K562 (cell line): Measurements from ENCODE around the gene PEAR1. TPM values are rescaled to one million over a fixed set of nuclear protein-coding genes. Genes with fewer than 3 reads are reported as not detected.

Source experiments
- ASH1L ChIP-seq: fragments of 450-650 bp; IDR thresholded peaks from 2 replicates; pipeline ENCODE4 v1.6.1; 2018; ENCODE audit warnings: borderline replicate concordance, mild to moderate bottlenecking, low read depth; ENCODE audit not compliant: partially characterized antibody
- BRD9 ChIP-seq: fragments of 450-650 bp; IDR thresholded peaks from 2 replicates; pipeline ENCODE4 v1.6.1; 2018; ENCODE audit warnings: low read depth; ENCODE audit not compliant: partially characterized antibody
- ESRRA ChIP-seq: fragments of 450-650 bp; IDR thresholded peaks from 2 replicates; pipeline ENCODE4 v1.6.1; 2014; ENCODE audit warnings: low read depth, mild to moderate bottlenecking, moderate library complexity, borderline replicate concordance
- ETV6 ChIP-seq, 3 experiments: fragments of 150-350 bp in 1 of 3; sonication (generic) in 1 of 3; formaldehyde crosslinking in 1 of 3; IDR thresholded peaks; 2 replicates each; pipeline versions ENCODE4 v1.6.1 to v1.8.0; 2014 to 2022; ENCODE audit warnings: borderline replicate concordance in 2 of 3, low read depth in 2 of 3, antibody characterized with exemption in 1 of 3, low read length in 1 of 3, mild to moderate bottlenecking in 1 of 3, missing genetic modification reagents in 1 of 3
- FIP1L1 ChIP-seq: fragments of 200-400 bp; formaldehyde crosslinking; IDR thresholded peaks from 2 replicates; pipeline ENCODE4 v1.6.1; 2018; ENCODE audit warnings: mild to moderate bottlenecking, low read depth, low read length; ENCODE audit not compliant: poor library complexity, severe bottlenecking
- HIVEP1 ChIP-seq: fragments of 250-450 bp; sonication (Bioruptor Pico); IDR thresholded peaks from 2 replicates; pipeline ENCODE4 v1.4.0; 2020; ENCODE audit warnings: mild to moderate bottlenecking
- HMGN3 ChIP-seq: IDR thresholded peaks from 2 replicates; pipeline ENCODE4 v1.6.1; 2011; ENCODE audit warnings: borderline replicate concordance, low read depth, mild to moderate bottlenecking, mixed read lengths, low read length; ENCODE audit not compliant: insufficient read length; ENCODE audit errors: extremely low read depth
- HNRNPUL1 ChIP-seq: fragments of 200-400 bp; formaldehyde crosslinking; IDR thresholded peaks from 2 replicates; pipeline ENCODE4 v1.6.1; 2017; ENCODE audit warnings: low read length
- JUNB ChIP-seq: fragments of 450-650 bp; formaldehyde crosslinking; conservative IDR thresholded peaks from 2 replicates; pipeline ENCODE4 v1.4.0; 2020; ENCODE audit warnings: mild to moderate bottlenecking
- MECOM ChIP-seq: fragments of 250-450 bp; sonication (Bioruptor Pico); IDR thresholded peaks from 2 replicates; pipeline ENCODE4 v1.8.0; 2022; ENCODE audit warnings: inconsistent platforms
- PCBP2 ChIP-seq: fragments of 200-400 bp; formaldehyde crosslinking; IDR thresholded peaks from 2 replicates; pipeline ENCODE4 v1.6.1; 2018; ENCODE audit warnings: low read length, low read depth, mild to moderate bottlenecking, moderate library complexity; ENCODE audit not compliant: poor library complexity, severe bottlenecking
- SAFB2 ChIP-seq: fragments of 200-400 bp; formaldehyde crosslinking; IDR thresholded peaks from 2 replicates; pipeline ENCODE4 v1.6.1; 2018; ENCODE audit warnings: borderline replicate concordance, low read length, low read depth, moderate library complexity; ENCODE audit not compliant: severe bottlenecking
- SMC3 ChIP-seq: conservative IDR thresholded peaks from 2 replicates; pipeline ENCODE4 v1.6.1; 2011; ENCODE audit warnings: low read depth, low read length, improper control_type of control experiment; ENCODE audit not compliant: insufficient read depth
- SOX6 ChIP-seq: fragments of 450-650 bp; IDR thresholded peaks from 2 replicates; pipeline ENCODE4 v1.6.1; 2014; ENCODE audit warnings: mild to moderate bottlenecking
- TAF1 ChIP-seq: IDR thresholded peaks from 2 replicates; pipeline ENCODE4 v1.6.1; 2011; ENCODE audit warnings: mild to moderate bottlenecking, low read length, moderate library complexity; ENCODE audit not compliant: insufficient read depth, control insufficient read depth, severe bottlenecking; ENCODE audit errors: extremely low read depth
- TCFL5 ChIP-seq: fragments of 250-450 bp; sonication (Bioruptor Pico); conservative IDR thresholded peaks from 2 replicates; pipeline ENCODE4 v1.6.1; 2021; ENCODE audit warnings: mild to moderate bottlenecking, moderate library complexity, matching md5 sums
- ZNF143 ChIP-seq: sonication (generic); formaldehyde crosslinking; IDR thresholded peaks from 2 replicates; pipeline ENCODE4 v1.9.0; 2022; ENCODE audit warnings: mild to moderate bottlenecking, missing genetic modification reagents
- ZNF232 ChIP-seq: sonication (generic); formaldehyde crosslinking; IDR thresholded peaks from 2 replicates; pipeline ENCODE4 v1.8.0; 2022; ENCODE audit warnings: mild to moderate bottlenecking, missing genetic modification reagents
- ZNF584 ChIP-seq: fragments of 200-800 bp; sonication (Bioruptor generic); IDR thresholded peaks from 2 replicates; pipeline ENCODE4 v1.6.1; 2016; ENCODE audit warnings: low read depth, mild to moderate bottlenecking, missing genetic modification characterization, missing compliant biosample characterization
- polyA plus RNA-seq, 8 experiments: library from polyadenylated mRNA; depleted of rRNA in 4 of 8; stranded (reverse) in 5 of 8; unstranded in 3 of 8; fragments of >200 nt; fragmentation: Nextera tagmentation in 2 of 8; fragmentation: Illumina TruSeq in 1 of 8; extraction: Ambion mirVana in 2 of 8; extraction: Trizol in 1 of 8; gene quantifications; 2 replicates each; pipeline versions ENCODE4 v1.2.1 to v1.2.3, GENCODE V29; 2011 to 2014; ENCODE audit warnings: inconsistent platforms in 1 of 8, missing spikeins in 1 of 8
- total RNA-seq, 7 experiments: library from RNA; depleted of rRNA in 6 of 7; stranded (reverse); fragments of >200 nt in 6 of 7; fragmentation: Illumina TruSeq in 2 of 7; extraction: Trizol in 2 of 7; gene quantifications; 2 replicates each; pipeline versions ENCODE4 v1.2.1 to v1.2.3, GENCODE V29; 2011 to 2021; ENCODE audit warnings: low replicate concordance in 1 of 7
- TF ChIP-seq, protein P1 (sequence below): sonication (generic); formaldehyde crosslinking; IDR thresholded peaks from 2 replicates; pipeline ENCODE4 v1.8.0; 2022; ENCODE audit warnings: mild to moderate bottlenecking, low read depth, missing genetic modification reagents
- TF ChIP-seq, protein P2 (sequence below), 2 experiments: fragments of 450-650 bp in 1 of 2; sonication (generic) in 1 of 2; formaldehyde crosslinking in 1 of 2; IDR thresholded peaks in 1 of 2; conservative IDR thresholded peaks in 1 of 2; 2 replicates each; pipeline versions ENCODE4 v1.6.1 to v1.8.1; 2016 to 2023; ENCODE audit warnings: mild to moderate bottlenecking in 2 of 2, moderate library complexity in 2 of 2, inconsistent platforms in 1 of 2, missing genetic modification reagents in 1 of 2
- TF ChIP-seq, protein P3 (sequence below): fragments of 450-650 bp; IDR thresholded peaks from 2 replicates; pipeline ENCODE4 v1.7.1; 2018; ENCODE audit warnings: mild to moderate bottlenecking, low read depth; ENCODE audit not compliant: partially characterized antibody

PEAR1 gene
- total and polyA plus RNA-seq, 9 of the 15 experiments (the other 6 are each of a cell fraction or from before 2014, with no cell fraction given): 0.87 to 13.9 (median 6.1) TPM

DNA sequence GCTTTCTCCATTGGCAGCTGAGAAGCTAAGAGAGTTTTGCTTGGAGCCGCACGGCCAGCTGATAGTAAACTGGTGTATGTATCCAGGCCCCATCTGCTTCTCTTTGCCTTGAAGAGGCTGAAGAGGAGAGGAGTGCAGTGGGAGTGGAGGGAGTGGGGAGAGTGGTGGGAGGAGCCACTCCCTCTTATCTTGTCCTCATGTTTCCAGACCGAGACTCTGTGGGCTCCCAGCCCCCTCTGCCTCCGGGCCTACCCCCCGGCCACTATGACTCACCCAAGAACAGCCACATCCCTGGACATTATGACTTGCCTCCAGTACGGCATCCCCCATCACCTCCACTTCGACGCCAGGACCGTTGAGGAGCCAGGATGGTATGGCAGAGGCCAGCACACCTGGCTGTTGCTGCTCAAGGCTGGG is 20.9 kb downstream of the PEAR1 start (continued):
- TF ChIP-seq ESRRA (peak; percentile 60; the same call in 1 of the 2 replicates), BRD9 (no peak), FIP1L1 (no peak), TCFL5 (CRISPR knock-in tag) (no peak), ASH1L (no peak), HMGN3 (peak; percentile 51), TAF1 (no peak), HNRNPUL1 (no peak), MECOM (CRISPR knock-in tag) (peak; percentile 97), ZNF584 (CRISPR knock-in tag) (no peak), SMC3 (no peak), ETV6 (IDR thresholded peaks at IDR 0.05; ENCODE audit: borderline replicate concordance in 1 of 2, low read depth in 2 of 2, low read length in 1 of 2) (no peak; a peak in 1 of 4 replicates), ETV6 (CRISPR knock-in tag; IDR thresholded peaks at IDR 0.05; ENCODE audit: borderline replicate concordance) (no peak), ZNF232 (no peak), HIVEP1 (CRISPR knock-in tag) (no peak), SAFB2 (no peak), ZNF143 (CRISPR knock-in tag) (no peak), JUNB (CRISPR knock-in tag) (peak; percentile 64; the same call in 1 of the 2 replicates), PCBP2 (no peak), SOX6 (0 out of 2 replicates have a peak, but pooled peaks have one; percentile 69)
- TF ChIP-seq, protein P1, sequence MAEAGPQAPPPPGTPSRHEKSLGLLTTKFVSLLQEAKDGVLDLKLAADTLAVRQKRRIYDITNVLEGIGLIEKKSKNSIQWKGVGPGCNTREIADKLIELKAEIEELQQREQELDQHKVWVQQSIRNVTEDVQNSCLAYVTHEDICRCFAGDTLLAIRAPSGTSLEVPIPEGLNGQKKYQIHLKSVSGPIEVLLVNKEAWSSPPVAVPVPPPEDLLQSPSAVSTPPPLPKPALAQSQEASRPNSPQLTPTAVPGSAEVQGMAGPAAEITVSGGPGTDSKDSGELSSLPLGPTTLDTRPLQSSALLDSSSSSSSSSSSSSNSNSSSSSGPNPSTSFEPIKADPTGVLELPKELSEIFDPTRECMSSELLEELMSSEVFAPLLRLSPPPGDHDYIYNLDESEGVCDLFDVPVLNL (CRISPR knock-in tag): no peak
- TF ChIP-seq, protein P2, sequence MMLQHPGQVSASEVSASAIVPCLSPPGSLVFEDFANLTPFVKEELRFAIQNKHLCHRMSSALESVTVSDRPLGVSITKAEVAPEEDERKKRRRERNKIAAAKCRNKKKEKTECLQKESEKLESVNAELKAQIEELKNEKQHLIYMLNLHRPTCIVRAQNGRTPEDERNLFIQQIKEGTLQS (IDR thresholded peaks at IDR 0.05): peak; percentile 96
- TF ChIP-seq, protein P2 (CRISPR knock-in tag; conservative IDR thresholded peaks at IDR 0.05): peak; percentile 94; the same call in 1 of the 2 replicates
- TF ChIP-seq, protein P3, sequence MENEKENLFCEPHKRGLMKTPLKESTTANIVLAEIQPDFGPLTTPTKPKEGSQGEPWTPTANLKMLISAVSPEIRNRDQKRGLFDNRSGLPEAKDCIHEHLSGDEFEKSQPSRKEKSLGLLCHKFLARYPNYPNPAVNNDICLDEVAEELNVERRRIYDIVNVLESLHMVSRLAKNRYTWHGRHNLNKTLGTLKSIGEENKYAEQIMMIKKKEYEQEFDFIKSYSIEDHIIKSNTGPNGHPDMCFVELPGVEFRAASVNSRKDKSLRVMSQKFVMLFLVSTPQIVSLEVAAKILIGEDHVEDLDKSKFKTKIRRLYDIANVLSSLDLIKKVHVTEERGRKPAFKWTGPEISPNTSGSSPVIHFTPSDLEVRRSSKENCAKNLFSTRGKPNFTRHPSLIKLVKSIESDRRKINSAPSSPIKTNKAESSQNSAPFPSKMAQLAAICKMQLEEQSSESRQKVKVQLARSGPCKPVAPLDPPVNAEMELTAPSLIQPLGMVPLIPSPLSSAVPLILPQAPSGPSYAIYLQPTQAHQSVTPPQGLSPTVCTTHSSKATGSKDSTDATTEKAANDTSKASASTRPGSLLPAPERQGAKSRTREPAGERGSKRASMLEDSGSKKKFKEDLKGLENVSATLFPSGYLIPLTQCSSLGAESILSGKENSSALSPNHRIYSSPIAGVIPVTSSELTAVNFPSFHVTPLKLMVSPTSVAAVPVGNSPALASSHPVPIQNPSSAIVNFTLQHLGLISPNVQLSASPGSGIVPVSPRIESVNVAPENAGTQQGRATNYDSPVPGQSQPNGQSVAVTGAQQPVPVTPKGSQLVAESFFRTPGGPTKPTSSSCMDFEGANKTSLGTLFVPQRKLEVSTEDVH: no peak
